HepG2 (cell line): ENCODE data around the gene TSPAN3. TPM values are rescaled to one million over a fixed set of nuclear protein-coding genes. Genes with fewer than 3 reads are reported as not detected.
A peak's percentile ranks its signal among the peaks of the same experiment; 100 is the strongest.

Experiments used
- ATAC-seq: fragments of 200-7000 bp; cut with Tn5 transposase; 3 replicates; pipeline ENCODE4 v1.9.1; 2020; ENCODE audit warnings: mild to moderate bottlenecking, moderate library complexity
- BruUV-seq: library from RNA; stranded (reverse); fragments of 400-500 nt; replicated peaks from 2 replicates; lab custom pipeline; 2021; lab: Mats Ljungman, UMichigan
- CTCF ChIA-PET: fragments of 300-600 bp; formaldehyde crosslinking; extraction: SDS; loops from one replicate; lab custom pipeline; 2021; ENCODE audit warnings: low total read pairs, inconsistent platforms, low intra/inter-chr PET ratio; lab: Yijun Ruan, JAX
- POLR2A ChIA-PET: fragments of 350-600 bp; sonication (Branson Sonifier 250); formaldehyde crosslinking; loops from one replicate; lab custom pipeline; 2020; ENCODE audit warnings: antibody characterized with exemption, inconsistent platforms; lab: Yijun Ruan, JAX
- DNase-seq: peaks from one replicate; pipeline ENCODE4 v3.0.0-alpha.2; 2015; ENCODE audit warnings: low spot score
- FAIRE-seq: peaks from 3 replicates; lab custom pipeline; 2011; peaks lifted over from hg19 to GRCh38; lab: Jason Lieb, UNC
- H2AFZ ChIP-seq: one replicate; pipeline ENCODE4 v1.6.1; 2011; ENCODE audit warnings: low read length, inconsistent platforms
- H3K27ac ChIP-seq: fragments of 300-600 bp; 3 replicates; pipeline ENCODE4 v1.8.0; 2011; ENCODE audit warnings: mixed run types, mild to moderate bottlenecking, mixed read lengths, low read length, inconsistent platforms; ENCODE audit not compliant: insufficient read depth; ENCODE audit errors: extremely low read length
- H3K27me3 ChIP-seq, 2 experiments: fragments of 200-600 bp in 1 of 2; 2 replicates in 1 of 2; 3 replicates in 1 of 2; pipeline versions ENCODE4 v1.6.0 to v1.8.0; 2011; ENCODE audit warnings: low read length in 2 of 2, mild to moderate bottlenecking in 2 of 2, moderate library complexity in 2 of 2, inconsistent platforms in 1 of 2; ENCODE audit not compliant: insufficient read depth in 2 of 2, control insufficient read depth in 1 of 2
- H3K36me3 ChIP-seq, 2 experiments: fragments of 200-600 bp in 1 of 2; replicated peaks in 1 of 2; 2 replicates in 1 of 2; 3 replicates in 1 of 2; pipeline versions ENCODE4 v1.5.1 to v1.8.0; 2011; ENCODE audit warnings: low read length in 2 of 2, inconsistent platforms in 1 of 2; ENCODE audit not compliant: insufficient read depth in 2 of 2, control insufficient read depth in 1 of 2
- H3K4me1 ChIP-seq: 2 replicates; pipeline ENCODE4 v1.5.1; 2012; ENCODE audit warnings: low read length, inconsistent platforms; ENCODE audit not compliant: insufficient read depth
- H3K4me2 ChIP-seq: 2 replicates; pipeline ENCODE4 v1.6.0; 2011; ENCODE audit warnings: low read depth, low read length, inconsistent platforms
- H3K4me3 ChIP-seq, 3 experiments: fragments of 200-600 bp in 1 of 3; sonication (generic), shearing (Covaris generic) in 1 of 3; replicated peaks in 1 of 3; 2 replicates each; pipeline ENCODE4 v1.5.1; 2011 to 2016; ENCODE audit warnings: low read length in 3 of 3, inconsistent platforms in 2 of 3, low read depth in 2 of 3, mild to moderate bottlenecking in 2 of 3, control low read depth in 1 of 3, mixed read lengths in 1 of 3; ENCODE audit not compliant: insufficient read depth in 1 of 3
- H3K79me2 ChIP-seq: one replicate; pipeline ENCODE4 v1.6.1; 2011; ENCODE audit warnings: low read length, inconsistent platforms; ENCODE audit not compliant: insufficient read depth
- H3K9ac ChIP-seq: 2 replicates; pipeline ENCODE4 v1.6.0; 2011; ENCODE audit warnings: mild to moderate bottlenecking, low read depth, low read length, inconsistent platforms; ENCODE audit not compliant: insufficient read depth
- H3K9me3 ChIP-seq: 2 replicates; pipeline ENCODE4 v1.5.1; 2012; ENCODE audit warnings: mild to moderate bottlenecking, low read length
- H4K20me1 ChIP-seq: 2 replicates; pipeline ENCODE4 v1.6.0; 2011; ENCODE audit warnings: inconsistent platforms, mild to moderate bottlenecking, low read length, moderate library complexity; ENCODE audit not compliant: insufficient read depth
- MAF1 ChIP-seq: sonication (generic); formaldehyde crosslinking; IDR thresholded peaks from 2 replicates; pipeline ENCODE4 v1.5.0; 2020; ENCODE audit warnings: missing genetic modification reagents, borderline replicate concordance
- NCOA2 ChIP-seq: sonication (generic); formaldehyde crosslinking; IDR thresholded peaks from 2 replicates; pipeline ENCODE4 v1.8.0; 2022; ENCODE audit warnings: inconsistent platforms
- PRMT3 ChIP-seq: sonication (generic); formaldehyde crosslinking; IDR thresholded peaks from 2 replicates; pipeline ENCODE4 v1.8.1; 2022; ENCODE audit warnings: low read depth, mild to moderate bottlenecking, moderate library complexity, missing genetic modification reagents, borderline replicate concordance
- RBAK ChIP-seq: sonication (generic); formaldehyde crosslinking; IDR thresholded peaks from 2 replicates; pipeline ENCODE4 v1.5.1; 2020; ENCODE audit warnings: mild to moderate bottlenecking, missing genetic modification reagents
- TERF1 ChIP-seq: sonication (generic); formaldehyde crosslinking; IDR thresholded peaks from 2 replicates; pipeline ENCODE4 v1.8.0; 2022; ENCODE audit warnings: mild to moderate bottlenecking, missing genetic modification reagents, moderate library complexity
- ZFP36L2 ChIP-seq: sonication (generic); formaldehyde crosslinking; IDR thresholded peaks from 2 replicates; pipeline ENCODE4 v1.4.0; 2020; ENCODE audit warnings: missing genetic modification reagents
- ZNF12 ChIP-seq: sonication (generic); formaldehyde crosslinking; IDR thresholded peaks from 2 replicates; pipeline ENCODE4 v1.5.0; 2020; ENCODE audit warnings: missing genetic modification reagents
- ZNF143 ChIP-seq: sonication (generic); formaldehyde crosslinking; IDR thresholded peaks from 2 replicates; pipeline ENCODE4 v1.4.0; 2020; ENCODE audit warnings: missing genetic modification reagents
- ZSCAN30 ChIP-seq: sonication (generic); formaldehyde crosslinking; IDR thresholded peaks from 2 replicates; pipeline ENCODE4 v1.5.0; 2020; ENCODE audit warnings: mild to moderate bottlenecking, missing genetic modification reagents
- WGBS: methylation state at CpG from one replicate; pipeline ENCODE4 v1.1.6; 2017; ENCODE audit warnings: low lambda C conversion rate; 5-methylcytosine and 5-hydroxymethylcytosine counted together
- in situ Hi-C: cut with HindIII; loops from 2 replicates; pipeline ENCODE4 v1.10.0; 2017; ENCODE audit warnings: low pct_unique_long_range_greater_than_20kb; ENCODE audit not compliant: extremely low pct_ligation_motif_present
- intact Hi-C: fragments of 100-400 bp; cut with micrococcal nuclease; formaldehyde crosslinking; loops from one replicate; pipeline ENCODE4 v1.10.0; 2022; ENCODE audit not compliant: unreplicated experiment
- polyA plus RNA-seq, 8 experiments: library from polyadenylated mRNA; depleted of rRNA in 3 of 8; stranded (reverse) in 7 of 8; unstranded in 1 of 8; fragments of >200 nt; fragmentation: Illumina TruSeq in 4 of 8; extraction: Trizol in 4 of 8; gene quantifications; 2 replicates each; pipeline versions ENCODE4 v1.2.1 to v1.2.3, GENCODE V29; 2011 to 2016; ENCODE audit warnings: low read depth in 4 of 8, missing spikeins in 1 of 8, mixed read lengths in 1 of 8; ENCODE audit not compliant: insufficient read depth in 1 of 8
- total RNA-seq, 5 experiments: library from RNA; depleted of rRNA; stranded (reverse); fragments of >200 nt; fragmentation: Illumina TruSeq; extraction: Trizol; gene quantifications; 2 replicates each; pipeline ENCODE4 v1.2.3, GENCODE V29; 2016; ENCODE audit warnings: low read depth in 1 of 5
- TF ChIP-seq, protein P1 (sequence below): sonication (generic); formaldehyde crosslinking; IDR thresholded peaks from 2 replicates; pipeline ENCODE4 v1.5.0; 2020; ENCODE audit warnings: mild to moderate bottlenecking, missing genetic modification reagents, moderate library complexity
- TF ChIP-seq, protein P2 (sequence below): sonication (generic); formaldehyde crosslinking; IDR thresholded peaks from 2 replicates; pipeline ENCODE4 v1.4.0; 2020; ENCODE audit warnings: mild to moderate bottlenecking, missing genetic modification reagents
- TF ChIP-seq, protein P3 (sequence below): sonication (generic); formaldehyde crosslinking; IDR thresholded peaks from 2 replicates; pipeline ENCODE4 v1.8.0; 2022; ENCODE audit warnings: mild to moderate bottlenecking, missing genetic modification reagents, moderate library complexity

TSPAN3 gene
- total and polyA plus RNA-seq, 2 of the 13 experiments (the other 11 are each of a cell fraction or from before 2014, with no cell fraction given), result 167 to 170 TPM

GRCh38 chr15:77075528-77075927 lies 4.6 kb upstream of the TSPAN3 start:
- H3K27me3 ChIP-seq, result peaks cover 0 to 29% of the 10 kb centered on the region in 2 experiments; a peak in 3 of 5 replicates
- no peak overlapping the region for H2AFZ ChIP-seq
- ATAC-seq (0 out of 3 replicates have a peak, but pooled peaks have one; percentile 18), DNase-seq (peak; percentile 19), FAIRE-seq (no peak)
- no peaks in the 10 kb centered on the region for H3K9me3 ChIP-seq
- CTCF ChIA-PET, result no interaction called here
- no peak overlapping the region; the same call in 1 of the 2 replicates for H3K4me2 ChIP-seq
- POLR2A ChIA-PET, result no interaction called here
- intact Hi-C loops (no loop called here), in situ Hi-C loops (no loop called here)
- H3K79me2 ChIP-seq, result no peaks in the 10 kb centered on the region
- no peak overlapping the region for H3K9ac ChIP-seq
- H3K27ac ChIP-seq, result no peak overlapping the region
- TF ChIP-seq, protein P1, sequence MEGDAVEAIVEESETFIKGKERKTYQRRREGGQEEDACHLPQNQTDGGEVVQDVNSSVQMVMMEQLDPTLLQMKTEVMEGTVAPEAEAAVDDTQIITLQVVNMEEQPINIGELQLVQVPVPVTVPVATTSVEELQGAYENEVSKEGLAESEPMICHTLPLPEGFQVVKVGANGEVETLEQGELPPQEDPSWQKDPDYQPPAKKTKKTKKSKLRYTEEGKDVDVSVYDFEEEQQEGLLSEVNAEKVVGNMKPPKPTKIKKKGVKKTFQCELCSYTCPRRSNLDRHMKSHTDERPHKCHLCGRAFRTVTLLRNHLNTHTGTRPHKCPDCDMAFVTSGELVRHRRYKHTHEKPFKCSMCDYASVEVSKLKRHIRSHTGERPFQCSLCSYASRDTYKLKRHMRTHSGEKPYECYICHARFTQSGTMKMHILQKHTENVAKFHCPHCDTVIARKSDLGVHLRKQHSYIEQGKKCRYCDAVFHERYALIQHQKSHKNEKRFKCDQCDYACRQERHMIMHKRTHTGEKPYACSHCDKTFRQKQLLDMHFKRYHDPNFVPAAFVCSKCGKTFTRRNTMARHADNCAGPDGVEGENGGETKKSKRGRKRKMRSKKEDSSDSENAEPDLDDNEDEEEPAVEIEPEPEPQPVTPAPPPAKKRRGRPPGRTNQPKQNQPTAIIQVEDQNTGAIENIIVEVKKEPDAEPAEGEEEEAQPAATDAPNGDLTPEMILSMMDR (CRISPR knock-in tag), result 0 out of 2 replicates have a peak, but pooled peaks have one; percentile 14
- TF ChIP-seq ZNF12 (CRISPR knock-in tag), result no peak
- TF ChIP-seq, protein P2, sequence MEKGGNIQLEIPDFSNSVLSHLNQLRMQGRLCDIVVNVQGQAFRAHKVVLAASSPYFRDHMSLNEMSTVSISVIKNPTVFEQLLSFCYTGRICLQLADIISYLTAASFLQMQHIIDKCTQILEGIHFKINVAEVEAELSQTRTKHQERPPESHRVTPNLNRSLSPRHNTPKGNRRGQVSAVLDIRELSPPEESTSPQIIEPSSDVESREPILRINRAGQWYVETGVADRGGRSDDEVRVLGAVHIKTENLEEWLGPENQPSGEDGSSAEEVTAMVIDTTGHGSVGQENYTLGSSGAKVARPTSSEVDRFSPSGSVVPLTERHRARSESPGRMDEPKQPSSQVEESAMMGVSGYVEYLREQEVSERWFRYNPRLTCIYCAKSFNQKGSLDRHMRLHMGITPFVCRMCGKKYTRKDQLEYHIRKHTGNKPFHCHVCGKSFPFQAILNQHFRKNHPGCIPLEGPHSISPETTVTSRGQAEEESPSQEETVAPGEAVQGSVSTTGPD, result peak; percentile 45; the same call in 1 of the 2 replicates
- no peaks in the 10 kb centered on the region for H4K20me1 ChIP-seq
- 9% methylated on average over 9 of the region's 9 CpGs for WGBS
- H3K36me3 ChIP-seq, result no peaks in the 10 kb centered on the region
- H3K4me1 ChIP-seq, result peaks cover 6% of the 10 kb centered on the region; the same call in 1 of the 2 replicates
- H3K4me3 ChIP-seq, result no peak overlapping the region
- no TSS peak for BruUV-seq

DNA sequence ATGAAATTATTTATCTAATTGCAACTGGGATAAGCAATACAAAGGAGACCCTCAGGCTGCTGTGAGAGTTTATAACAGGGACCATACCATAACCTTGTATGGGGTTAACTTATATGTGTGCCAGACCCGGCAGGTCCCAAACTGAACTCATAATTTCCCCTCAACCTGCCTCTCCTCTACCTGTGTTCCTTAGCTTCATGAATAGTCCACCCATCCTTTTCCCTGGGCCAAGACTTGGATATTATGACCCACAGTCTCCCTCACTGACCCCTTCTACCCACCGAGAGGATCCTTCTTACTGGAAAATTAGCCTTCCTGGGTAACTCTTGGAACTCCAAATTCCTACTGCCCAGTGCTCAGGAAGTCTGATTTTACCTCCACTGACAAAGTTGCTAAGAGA lies 3.4 kb upstream of the TSPAN3 start:
- in situ Hi-C loops, result no loop called here
- no peak for FAIRE-seq

More for the DNA sequence above, 3.4 kb upstream of the TSPAN3 start:
- Histone ChIP-seq H3K9me3 (no peaks in the 10 kb centered on the region), H4K20me1 (no peaks in the 10 kb centered on the region), H3K4me1 (peaks cover 14% of the 10 kb centered on the region), H3K27me3 (peaks cover 0 to 29% of the 10 kb centered on the region in 2 experiments; a peak in 3 of 5 replicates)
- POLR2A ChIA-PET, result interaction anchor here (0.6 kb wide), 1 partner anchor 11 kb away, joined by 3 read pairs; no protein-coding TSS in a partner anchor
- no peak for ATAC-seq
- TF ChIP-seq ZNF143 (CRISPR knock-in tag), result no peak
- TF ChIP-seq TERF1 (CRISPR knock-in tag), result no peak
- TF ChIP-seq MAF1 (CRISPR knock-in tag), result no peak
- no peak for TF ChIP-seq NCOA2
- no peak for TF ChIP-seq PRMT3 (CRISPR knock-in tag)
- TF ChIP-seq RBAK (CRISPR knock-in tag), result no peak
- TF ChIP-seq, protein P3, sequence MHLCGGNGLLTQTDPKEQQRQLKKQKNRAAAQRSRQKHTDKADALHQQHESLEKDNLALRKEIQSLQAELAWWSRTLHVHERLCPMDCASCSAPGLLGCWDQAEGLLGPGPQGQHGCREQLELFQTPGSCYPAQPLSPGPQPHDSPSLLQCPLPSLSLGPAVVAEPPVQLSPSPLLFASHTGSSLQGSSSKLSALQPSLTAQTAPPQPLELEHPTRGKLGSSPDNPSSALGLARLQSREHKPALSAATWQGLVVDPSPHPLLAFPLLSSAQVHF (CRISPR knock-in tag), result no peak
- TF ChIP-seq ZSCAN30 (CRISPR knock-in tag), result no peak
- no peak for TF ChIP-seq ZFP36L2 (CRISPR knock-in tag)
- TF ChIP-seq, all 625 proteins: peak for 0
- Histone ChIP-seq H3K27ac (no peak overlapping the region), H3K79me2 (peaks cover 11% of the 10 kb centered on the region), H2AFZ (no peak overlapping the region), H3K4me2 (no peak overlapping the region), H3K36me3 (no peaks in the 10 kb centered on the region; a peak in 1 of 5 replicates), H3K9ac (no peak overlapping the region), H3K4me3 (no peak overlapping the region)
- no TSS peak for BruUV-seq
- intact Hi-C loops, result no loop called here
- CTCF ChIA-PET, result no interaction called here
- DNase-seq, result no peak
- WGBS, result 62% methylated on average over 2 of the region's 2 CpGs
